K562 treated with DMSO at 1 percent for 48 hours (cell line): ENCODE measurements around the gene MRPS21. TPM values are rescaled to one million over a fixed set of nuclear protein-coding genes. Genes with fewer than 3 reads are reported as not detected.

ENCODE experiments used
- total RNA-seq: library from RNA; unstranded; fragments of 300-600 nt; gene quantifications from 2 replicates; pipeline ENCODE4 v1.2.3, GENCODE V29; 2022; ENCODE audit warnings: low replicate concordance; ENCODE audit errors: extremely low read depth

MRPS21 gene
- total RNA-seq, result not detected in 2 replicates

GRCh38 chr1:150293433-150294253 is at the start of gene MRPS21:
Gene MRPS21 (plus strand): TSS chr1:150293861. CDS start chr1:150294367, 506 bp downstream.

GRCh38 chr1:150257624-150258585 is 35.8 kb upstream of the MRPS21 start, which contains the start of gene CA14:
Gene CA14 (plus strand): TSS chr1:150257774. CDS start chr1:150258129, 355 bp downstream.

GRCh38 chr1:150268705-150269403 is 24.8 kb upstream of the MRPS21 start, which contains the start of gene APH1A:
Gene APH1A (minus strand): TSS chr1:150269016. CDS start chr1:150268810, 206 bp downstream.

GRCh38 chr1:150281758-150282557 is 11.7 kb upstream of the MRPS21 start, which contains the start of gene CIART:
Gene CIART (plus strand): TSS chr1:150282554. CDS start chr1:150283268, 714 bp downstream.

Other genes with a start within 250 kb of the MRPS21 start
- not detected in 2 replicates for gene VPS45, start 226.1 kb upstream of the MRPS21 start, total RNA-seq
- not detected in 2 replicates for gene PLEKHO1, start 143.9 kb upstream of the MRPS21 start, total RNA-seq
- not detected in 2 replicates for gene ANP32E, start 57.7 kb upstream of the MRPS21 start, total RNA-seq
- gene CA14, start 36.1 kb upstream of the MRPS21 start, total RNA-seq, result not detected in 2 replicates
- not detected in 2 replicates for gene APH1A, start 24.8 kb upstream of the MRPS21 start, total RNA-seq
- not detected in 2 replicates for gene C1orf54, start 21.1 kb upstream of the MRPS21 start, total RNA-seq
- gene CIART, start 11.3 kb upstream of the MRPS21 start, total RNA-seq, result not detected in 2 replicates
- not detected in 2 replicates for gene PRPF3, start 27.7 kb downstream of the MRPS21 start, total RNA-seq
- not detected in 2 replicates for gene RPRD2, start 70.3 kb downstream of the MRPS21 start, total RNA-seq
- gene TARS2, start 193.6 kb downstream of the MRPS21 start, total RNA-seq, result not detected in 2 replicates
- not detected in 2 replicates for gene ECM1, start 214.2 kb downstream of the MRPS21 start, total RNA-seq
- gene FALEC, start 221.9 kb downstream of the MRPS21 start, total RNA-seq, result not detected in 2 replicates